Urinary bladder (tissue), 4 donors: Measurements from ENCODE around the gene SPRY2. TPM values are rescaled to one million over a fixed set of nuclear protein-coding genes. Genes with fewer than 3 reads are reported as not detected.
"Not testable (repeated sequence)": the region's sequence is repeated elsewhere in the genome, so short reads cannot be mapped to it uniquely, and the experiment has no call there.

ENCODE experiments used
- DNase-seq: peaks from one replicate; pipeline ENCODE4 v3.0.0-alpha.2; 2015; ENCODE audit errors: extremely low spot score
- H3K27ac ChIP-seq: one replicate; pipeline ENCODE4 v1.5.1; 2013; ENCODE audit warnings: low read depth, mild to moderate bottlenecking, moderate library complexity
- H3K36me3 ChIP-seq: one replicate; pipeline ENCODE4 v1.6.1; 2013; ENCODE audit warnings: mild to moderate bottlenecking, moderate library complexity; ENCODE audit not compliant: insufficient read depth
- H3K4me1 ChIP-seq: one replicate; pipeline ENCODE4 v1.6.1; 2013; ENCODE audit warnings: mild to moderate bottlenecking, moderate library complexity; ENCODE audit not compliant: insufficient read depth
- H3K4me3 ChIP-seq: one replicate; pipeline ENCODE4 v1.5.1; 2013; ENCODE audit warnings: low read depth, low read length
- WGBS: extraction: QIAGEN DNeasy Blood & Tissue Kit; methylation state at CpG from one replicate; pipeline ENCODE4 v1.1.7; 2013; 5-methylcytosine and 5-hydroxymethylcytosine counted together
- polyA plus RNA-seq: library from polyadenylated mRNA; stranded (reverse); fragments of 200-250 nt; gene quantifications from one replicate; pipeline ENCODE4 v1.2.3, GENCODE V29; 2013
- total RNA-seq: library from RNA; depleted of rRNA; stranded (reverse); fragments of >200 nt; gene quantifications from one replicate; pipeline ENCODE4 v1.2.3, GENCODE V29; 2014
- donor health status: healthy with polysubstance abuse.
- donor health status: healthy.

SPRY2 gene
- total and polyA plus RNA-seq, 2 donors: 34.9 to 54.5 TPM

DNA sequence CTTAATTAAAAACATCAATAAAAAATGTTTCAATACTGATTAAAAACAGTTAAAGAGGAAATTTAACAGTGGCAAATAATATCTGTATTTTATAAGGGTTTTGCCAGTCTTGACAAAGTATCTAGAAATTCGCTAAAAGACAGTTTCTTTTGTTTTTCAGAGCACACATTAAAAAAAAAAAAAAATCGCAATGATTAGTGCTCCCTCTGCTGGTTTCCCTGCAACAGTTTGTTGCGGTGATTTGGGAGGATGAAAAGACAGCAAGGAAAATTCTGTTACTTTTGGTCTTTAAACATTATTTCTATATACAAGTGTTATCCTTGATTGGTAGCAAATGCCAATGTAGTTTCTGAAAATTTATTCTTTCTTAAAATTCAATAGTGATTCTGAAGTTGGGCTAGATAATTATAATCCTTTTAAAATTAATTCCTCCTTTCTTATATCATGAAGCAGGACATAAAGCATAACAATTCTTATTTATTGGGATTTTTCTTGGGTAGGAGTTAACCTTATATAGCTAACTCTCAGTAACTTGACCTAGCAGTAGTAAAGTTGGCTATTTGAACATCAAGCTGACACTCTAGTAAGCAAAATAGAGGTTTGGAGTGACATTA, 23.1 kb upstream of the SPRY2 start:
- H3K27ac ChIP-seq: no peak overlapping the region
- 2% methylated on average over 3 of the region's 3 CpGs for WGBS

GRCh38 chr13:80362481-80362880, 21.6 kb upstream of the SPRY2 start:
- 92% methylated on average over 4 of the region's 4 CpGs for WGBS
- Histone ChIP-seq H3K27ac (no peak overlapping the region), H3K4me3 (no peak overlapping the region), H3K36me3 (no peaks in the 10 kb centered on the region), H3K4me1 (no peaks in the 10 kb centered on the region)
- DNase-seq: no peak

More for the DNA sequence above, 23.1 kb upstream of the SPRY2 start:
- no peak for DNase-seq
- H3K4me1 ChIP-seq: no peaks in the 10 kb centered on the region
- H3K4me3 ChIP-seq: no peak overlapping the region
- no peaks in the 10 kb centered on the region for H3K36me3 ChIP-seq

DNA sequence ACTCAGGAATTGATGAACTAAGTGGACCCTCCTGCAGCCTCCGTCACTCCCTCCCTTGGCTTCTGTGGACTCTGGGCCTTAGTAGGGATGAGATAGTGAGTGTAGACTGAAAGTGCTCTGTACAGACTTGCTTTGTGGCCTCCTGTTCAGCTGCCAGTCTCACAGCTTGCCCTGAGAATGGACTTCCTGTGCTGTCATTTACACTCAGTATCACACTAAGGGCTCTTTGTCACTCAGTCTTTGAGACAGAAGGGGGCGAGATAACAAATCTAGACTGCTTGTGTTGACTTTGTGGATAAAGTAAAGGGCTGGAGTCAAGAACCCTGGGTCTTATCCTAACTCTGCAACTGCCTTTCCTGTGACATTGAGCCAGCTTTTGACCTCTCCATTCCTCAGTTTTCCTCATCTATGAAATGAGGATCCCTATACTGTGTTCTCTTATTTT, 21.0 kb upstream of the SPRY2 start:
- Histone ChIP-seq H3K4me3 (no peak overlapping the region), H3K27ac (no peak overlapping the region), H3K36me3 (no peaks in the 10 kb centered on the region), H3K4me1 (no peaks in the 10 kb centered on the region)
- WGBS: 81% methylated on average over 2 of the region's 2 CpGs
- no peak for DNase-seq

- H3K36me3 ChIP-seq: no peaks in the 10 kb centered on the region
- 76% methylated on average over 2 of the region's 2 CpGs for WGBS
- DNase-seq: no peak
Measured at GRCh38 chr13:80361298-80361697, 20.4 kb upstream of the SPRY2 start.

DNA sequence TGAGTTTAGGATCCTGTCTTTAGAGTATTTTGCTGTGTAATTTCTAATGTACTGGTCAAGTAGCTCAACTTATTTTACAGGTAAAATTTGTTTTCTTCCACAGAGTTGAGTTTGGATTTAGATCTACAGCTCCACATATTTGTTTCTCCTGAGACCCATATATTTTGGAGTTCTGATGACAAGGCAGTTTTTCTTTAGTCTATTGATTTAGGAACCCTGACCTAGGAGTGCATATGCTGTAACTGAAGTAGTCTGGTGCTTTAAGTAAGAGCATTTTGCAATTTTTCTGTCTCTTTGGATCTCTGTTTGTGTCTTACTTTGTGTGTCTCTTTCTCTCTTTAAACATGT, 19.5 kb upstream of the SPRY2 start:
- DNase-seq: no peak
- Histone ChIP-seq H3K27ac (no peak overlapping the region), H3K36me3 (no peaks in the 10 kb centered on the region), H3K4me3 (no peak overlapping the region), H3K4me1 (no peaks in the 10 kb centered on the region)

More at GRCh38 chr13:80361298-80361697, 20.4 kb upstream of the SPRY2 start:
- H3K4me1 ChIP-seq: no peaks in the 10 kb centered on the region
- no peak overlapping the region for H3K27ac ChIP-seq
- no peak overlapping the region for H3K4me3 ChIP-seq

- Histone ChIP-seq H3K27ac (no peak overlapping the region), H3K36me3 (no peaks in the 10 kb centered on the region), H3K4me3 (no peak overlapping the region), H3K4me1 (no peaks in the 10 kb centered on the region)
- WGBS: 55% methylated on average over 6 of the region's 6 CpGs
- DNase-seq: no peak
Measured at GRCh38 chr13:80359778-80360452, 19.0 kb upstream of the SPRY2 start.

GRCh38 chr13:80359414-80359777, 18.5 kb upstream of the SPRY2 start:
- H3K36me3 ChIP-seq: no peaks in the 10 kb centered on the region
- no peaks in the 10 kb centered on the region for H3K4me1 ChIP-seq
- no peak overlapping the region for H3K27ac ChIP-seq
- DNase-seq: no peak
- 72% methylated on average over 4 of the region's 4 CpGs for WGBS
- H3K4me3 ChIP-seq: no peak overlapping the region

DNA sequence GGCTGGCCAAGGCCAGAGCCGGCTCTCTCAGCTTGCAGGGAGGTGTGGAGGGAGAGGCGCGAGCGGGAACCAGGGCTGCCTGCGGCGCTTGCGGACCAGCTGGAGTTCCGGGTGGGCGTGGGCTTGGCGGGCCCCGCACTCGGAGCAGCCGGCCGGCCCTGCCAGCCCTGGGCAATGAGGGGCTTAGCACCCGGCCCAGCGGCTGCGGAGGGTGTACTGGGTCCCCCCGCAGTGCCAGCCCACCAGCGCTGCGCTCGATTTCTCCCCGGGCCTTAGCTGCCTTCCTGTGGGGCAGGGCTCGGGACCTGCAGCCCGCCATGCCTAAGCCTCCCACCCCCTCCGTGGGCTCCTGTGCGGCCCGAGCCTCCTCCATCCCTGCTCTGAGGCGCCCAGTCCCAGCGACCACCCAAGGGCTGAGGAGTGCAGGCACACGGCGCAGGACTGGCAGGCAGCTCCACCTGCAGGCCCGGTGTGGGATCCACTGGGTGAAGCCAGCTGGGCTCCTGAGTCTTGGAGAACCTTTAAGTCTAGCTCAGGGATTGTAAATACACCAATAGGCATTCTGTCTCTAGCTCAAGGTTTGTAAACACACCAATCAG, 14.7 kb upstream of the SPRY2 start:
- H3K4me1 ChIP-seq, H3K4me3 ChIP-seq, H3K27ac ChIP-seq, DNase-seq, H3K36me3 ChIP-seq: not testable (repeated sequence)
- 97% methylated on average over 30 of the region's 32 CpGs for WGBS

- DNase-seq: no peak
- 92% methylated on average over 6 of the region's 6 CpGs for WGBS
- H3K4me3 ChIP-seq: no peak overlapping the region
- H3K36me3 ChIP-seq: no peaks in the 10 kb centered on the region
- H3K27ac ChIP-seq: no peak overlapping the region
- H3K4me1 ChIP-seq: no peaks in the 10 kb centered on the region
Measured at GRCh38 chr13:80348750-80349149, 7.8 kb upstream of the SPRY2 start.

- H3K4me3 ChIP-seq: no peak overlapping the region
- no peaks in the 10 kb centered on the region for H3K4me1 ChIP-seq
- no peaks in the 10 kb centered on the region for H3K36me3 ChIP-seq
- H3K27ac ChIP-seq: no peak overlapping the region
- DNase-seq: no peak
Measured at GRCh38 chr13:80348314-80348713, 7.4 kb upstream of the SPRY2 start.

GRCh38 chr13:80345771-80346510, 5.0 kb upstream of the SPRY2 start:
- DNase-seq: no peak
- 64% methylated on average over 8 of the region's 8 CpGs for WGBS
- Histone ChIP-seq H3K36me3 (no peaks in the 10 kb centered on the region), H3K27ac (no peak overlapping the region), H3K4me3 (no peak overlapping the region), H3K4me1 (no peaks in the 10 kb centered on the region)

- not testable (repeated sequence) for H3K4me1 ChIP-seq, H3K4me3 ChIP-seq
- WGBS: 98% methylated on average over 11 of the region's 11 CpGs
Measured at GRCh38 chr13:80344032-80344431, 3.1 kb upstream of the SPRY2 start.

GRCh38 chr13:80342471-80343371, 1.8 kb upstream of the SPRY2 start:
- no peaks in the 10 kb centered on the region for H3K36me3 ChIP-seq
- peak overlapping the region; percentile 89 for H3K4me3 ChIP-seq
- 3% methylated on average over 61 of the region's 61 CpGs for WGBS
- no peaks in the 10 kb centered on the region for H3K4me1 ChIP-seq
- peak overlapping the region; percentile 58 for H3K27ac ChIP-seq
- DNase-seq: no peak

More at GRCh38 chr13:80344032-80344431, 3.1 kb upstream of the SPRY2 start:
- H3K36me3 ChIP-seq, H3K27ac ChIP-seq, DNase-seq: not testable (repeated sequence)
